ENCODE results near the gene RFTN1. TPM values are rescaled to one million over a fixed set of nuclear protein-coding genes. Genes with fewer than 3 reads are reported as not detected.

The RFTN1 gene
- total and polyA plus RNA-seq, 4 donors: 4.4 to 20.4 (median 11.9) TPM

- H3K9me3 ChIP-seq (ENCODE audit: control insufficient read depth in 4 of 4, low read length in 3 of 4): no peaks in the 10 kb centered on the region
- peaks cover 0 to 18% (median 0%) of the 10 kb centered on the region in 4 donors for H3K4me1 ChIP-seq (ENCODE audit: control insufficient read depth in 4 of 4, insufficient read depth in 4 of 4, low read length in 3 of 4)
- H3K27me3 ChIP-seq (ENCODE audit: control insufficient read depth in 4 of 4, insufficient read depth in 4 of 4, low read length in 3 of 4): no peaks in the 10 kb centered on the region
- 93% methylated on average over 12 of the region's 12 CpGs for WGBS
- no peak overlapping the region for H3K9ac ChIP-seq (ENCODE audit: low read depth in 1 of 2, low read length in 2 of 2)
- H3K36me3 ChIP-seq (ENCODE audit: control insufficient read depth in 4 of 4, insufficient read depth in 3 of 4, low read depth in 1 of 4, low read length in 3 of 4): peaks cover 0 to 2% (median 0%) of the 10 kb centered on the region in 4 donors
- no peak overlapping the region for H3K4me3 ChIP-seq (ENCODE audit: low read depth in 1 of 3, low read length in 3 of 3)
- H3K27ac ChIP-seq (ENCODE audit: low read depth in 1 of 2, low read length in 2 of 2): no peak overlapping the region
- DNase-seq (ENCODE audit: low spot score): no peak
- TF ChIP-seq RXRA (IDR thresholded peaks at IDR 0.05): no peak
- TF ChIP-seq MAX (IDR thresholded peaks at IDR 0.05): no peak
- no peak for TF ChIP-seq ATF3 (IDR thresholded peaks at IDR 0.05)
These were observed 12.6 kb downstream of the RFTN1 start for GRCh38 chr3:16500911-16501310.

- 97% methylated on average over 1 of the region's 1 CpG for WGBS
- no peak overlapping the region for H3K27ac ChIP-seq (ENCODE audit: low read depth in 1 of 2, low read length in 2 of 2)
- H3K9ac ChIP-seq (ENCODE audit: low read depth in 1 of 2, low read length in 2 of 2): no peak overlapping the region
- H3K9me3 ChIP-seq (ENCODE audit: control insufficient read depth in 4 of 4, low read length in 3 of 4): no peaks in the 10 kb centered on the region
- peaks cover 0 to 2% (median 0%) of the 10 kb centered on the region in 4 donors for H3K36me3 ChIP-seq (ENCODE audit: control insufficient read depth in 4 of 4, insufficient read depth in 3 of 4, low read depth in 1 of 4, low read length in 3 of 4)
- H3K4me1 ChIP-seq (ENCODE audit: control insufficient read depth in 4 of 4, insufficient read depth in 4 of 4, low read length in 3 of 4): peaks cover 0 to 25% (median 2%) of the 10 kb centered on the region in 4 donors
- no peak for DNase-seq (ENCODE audit: low spot score)
- no peak for TF ChIP-seq FOXA1 (IDR thresholded peaks at IDR 0.05)
- no peak for TF ChIP-seq RXRA (IDR thresholded peaks at IDR 0.05)
- no peak for TF ChIP-seq NR2F2 (IDR thresholded peaks at IDR 0.05)
- TF ChIP-seq GABPA (IDR thresholded peaks at IDR 0.05 in 1 of 2, conservative IDR thresholded peaks at IDR 0.05 in 1 of 2): no peak
- no peak for TF ChIP-seq ZBTB33 (IDR thresholded peaks at IDR 0.05)
- H3K4me3 ChIP-seq (ENCODE audit: low read depth in 1 of 3, low read length in 3 of 3): no peak overlapping the region
- H3K27me3 ChIP-seq (ENCODE audit: control insufficient read depth in 4 of 4, insufficient read depth in 4 of 4, low read length in 3 of 4): no peaks in the 10 kb centered on the region
These were observed 13.4 kb downstream of the RFTN1 start for GRCh38 chr3:16500093-16500492.

GRCh38 chr3:16499351-16499750, 14.1 kb downstream of the RFTN1 start:
- no peak for DNase-seq (ENCODE audit: low spot score)
- H3K4me1 ChIP-seq (ENCODE audit: control insufficient read depth in 4 of 4, insufficient read depth in 4 of 4, low read length in 3 of 4): peaks cover 0 to 25% (median 2%) of the 10 kb centered on the region in 4 donors
- H3K9me3 ChIP-seq (ENCODE audit: control insufficient read depth in 4 of 4, low read length in 3 of 4): no peaks in the 10 kb centered on the region
- 99% methylated on average over 4 of the region's 4 CpGs for WGBS
- no peak overlapping the region for H3K9ac ChIP-seq (ENCODE audit: low read depth in 1 of 2, low read length in 2 of 2)
- no peaks in the 10 kb centered on the region for H3K27me3 ChIP-seq (ENCODE audit: control insufficient read depth in 4 of 4, insufficient read depth in 4 of 4, low read length in 3 of 4)
- H3K27ac ChIP-seq (ENCODE audit: low read depth in 1 of 2, low read length in 2 of 2): no peak overlapping the region
- peaks cover 0 to 2% (median 0%) of the 10 kb centered on the region in 4 donors for H3K36me3 ChIP-seq (ENCODE audit: control insufficient read depth in 4 of 4, insufficient read depth in 3 of 4, low read depth in 1 of 4, low read length in 3 of 4)
- TF ChIP-seq YY1 (IDR thresholded peaks at IDR 0.05) (no peak), FOXA1 (IDR thresholded peaks at IDR 0.05) (no peak), CTCF (IDR thresholded peaks at IDR 0.05; ENCODE audit: low read depth, low read length, missing input control) (no peak), ZBTB33 (IDR thresholded peaks at IDR 0.05) (no peak), JUND (IDR thresholded peaks at IDR 0.05) (no peak), ATF3 (IDR thresholded peaks at IDR 0.05) (no peak), HNF4A (conservative IDR thresholded peaks at IDR 0.05) (no peak), RAD21 (IDR thresholded peaks at IDR 0.05) (no peak), GABPA (IDR thresholded peaks at IDR 0.05 in 1 of 2, conservative IDR thresholded peaks at IDR 0.05 in 1 of 2) (no peak), SP1 (IDR thresholded peaks at IDR 0.05) (no peak), RXRA (IDR thresholded peaks at IDR 0.05) (no peak), FOXA2 (IDR thresholded peaks at IDR 0.05) (no peak), HNF4G (IDR thresholded peaks at IDR 0.05) (no peak), REST (IDR thresholded peaks at IDR 0.05) (no peak), MAX (IDR thresholded peaks at IDR 0.05) (no peak), NR2F2 (IDR thresholded peaks at IDR 0.05) (no peak), EGR1 (IDR thresholded peaks at IDR 0.05; ENCODE audit: low read depth in 2 of 2) (no peak)
- H3K4me3 ChIP-seq (ENCODE audit: low read depth in 1 of 3, low read length in 3 of 3): no peak overlapping the region

Measured in liver (tissue), 9 donors.